HEK293T (cell line): Measurements from ENCODE around the gene RBM20.

Experiments
- BHLHE40 ChIP-seq: fragments of 450-650 bp; IDR thresholded peaks from 2 replicates; pipeline ENCODE4 v1.6.1; 2016; ENCODE audit warnings: mild to moderate bottlenecking, moderate library complexity, borderline replicate concordance
- ELF4 ChIP-seq: fragments of 450-650 bp; IDR thresholded peaks from 2 replicates; pipeline ENCODE4 v1.6.1; 2017; ENCODE audit warnings: antibody characterized with exemption
- FOXA1 ChIP-seq: fragments of 450-650 bp; IDR thresholded peaks from 2 replicates; pipeline ENCODE4 v1.6.1; 2016; ENCODE audit warnings: mild to moderate bottlenecking
- FOXK2 ChIP-seq: fragments of 450-650 bp; IDR thresholded peaks from 2 replicates; pipeline ENCODE4 v1.6.1; 2016; ENCODE audit warnings: mild to moderate bottlenecking
- FOXM1 ChIP-seq: fragments of 450-650 bp; IDR thresholded peaks from 2 replicates; pipeline ENCODE4 v1.6.1; 2017; ENCODE audit warnings: mild to moderate bottlenecking, borderline replicate concordance
- PKNOX1 ChIP-seq: fragments of 450-650 bp; IDR thresholded peaks from 2 replicates; pipeline ENCODE4 v1.6.1; 2016
- SP1 ChIP-seq: fragments of 450-650 bp; IDR thresholded peaks from 2 replicates; pipeline ENCODE4 v1.6.1; 2017
- SUZ12 ChIP-seq: fragments of 450-650 bp; IDR thresholded peaks from 2 replicates; pipeline ENCODE4 v1.6.1; 2016; ENCODE audit warnings: mild to moderate bottlenecking
- ZNF384 ChIP-seq: fragments of 450-650 bp; IDR thresholded peaks from 2 replicates; pipeline ENCODE4 v1.6.1; 2016

GRCh38 chr10:110772454-110773025, 128.4 kb downstream of the RBM20 start:
- no peak for TF ChIP-seq SUZ12
- TF ChIP-seq FOXA1, result no peak
- no peak for TF ChIP-seq SP1
- TF ChIP-seq ZNF384, result no peak
- no peak for TF ChIP-seq FOXK2
- TF ChIP-seq BHLHE40, result no peak
- no peak for TF ChIP-seq FOXM1
- TF ChIP-seq PKNOX1, result no peak
- TF ChIP-seq ELF4, result no peak
